Stimulated activated CD8-positive, alpha-beta memory T cell treated with anti-CD3 and anti-CD28 coated beads, Interleukin-12 subunit alpha, Interleukin-12 subunit beta, amount 100 ng/mL, for 4 hours (primary cell): ENCODE results near the gene KIAA0319L.

Source experiments
- DNase-seq: peaks from one replicate; pipeline ENCODE4 v3.0.0-alpha.2; 2020; ENCODE audit warnings: low read depth

Gene KIAA0319L

DNA sequence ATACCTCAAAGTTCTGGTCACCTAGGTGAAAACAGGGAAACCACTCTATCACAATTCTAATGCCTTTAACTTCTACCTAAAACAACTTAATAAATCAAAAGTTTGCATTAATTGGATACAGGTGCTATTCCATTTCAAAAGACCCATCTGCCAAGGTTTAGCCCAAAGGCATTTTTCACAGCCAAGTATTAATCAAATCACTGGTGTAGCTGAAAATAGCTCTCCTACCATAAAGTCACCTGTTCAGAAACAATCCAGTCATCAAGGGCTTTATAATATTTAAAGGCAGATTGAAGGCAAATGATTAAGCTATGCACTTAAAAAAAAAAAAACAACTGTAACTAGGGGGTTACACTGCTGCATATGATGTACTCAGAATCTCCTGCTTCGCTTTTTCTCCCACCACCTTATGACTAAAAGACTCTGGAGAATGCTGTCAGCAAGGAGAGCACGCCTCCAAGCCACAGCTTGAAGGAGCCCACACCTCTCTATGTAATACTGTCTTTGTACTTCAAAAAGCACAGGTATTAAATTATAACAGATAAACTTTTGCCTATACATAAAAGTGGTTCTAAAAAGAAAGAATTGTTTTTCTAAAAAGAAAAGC lies 20.5 kb downstream of the KIAA0319L start:
- no peak for DNase-seq

- no peak for DNase-seq
Observed at GRCh38 chr1:35535243-35535642, 22.0 kb downstream of the KIAA0319L start.

DNA sequence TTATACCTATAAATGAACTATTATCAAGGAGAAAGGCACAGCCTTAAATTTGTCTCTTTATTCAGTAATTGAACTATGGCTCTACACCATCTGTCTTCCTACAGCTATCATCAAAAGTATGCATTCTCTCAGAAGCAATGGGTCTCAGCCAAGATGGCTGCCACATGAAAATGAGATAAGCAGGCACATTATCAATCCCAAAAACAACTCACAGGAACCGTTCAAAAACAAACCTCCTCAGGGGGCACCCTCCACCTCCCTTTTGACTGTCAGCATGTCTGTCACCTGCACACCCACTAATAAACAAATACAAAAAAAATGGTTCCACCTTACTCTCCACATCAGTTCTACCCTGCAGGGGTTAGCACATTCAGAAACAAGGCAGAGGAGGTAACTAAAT lies 23.6 kb downstream of the KIAA0319L start:
- DNase-seq = no peak

- DNase-seq = no peak
Observed at GRCh38 chr1:35532497-35533223, 24.5 kb downstream of the KIAA0319L start.

DNA sequence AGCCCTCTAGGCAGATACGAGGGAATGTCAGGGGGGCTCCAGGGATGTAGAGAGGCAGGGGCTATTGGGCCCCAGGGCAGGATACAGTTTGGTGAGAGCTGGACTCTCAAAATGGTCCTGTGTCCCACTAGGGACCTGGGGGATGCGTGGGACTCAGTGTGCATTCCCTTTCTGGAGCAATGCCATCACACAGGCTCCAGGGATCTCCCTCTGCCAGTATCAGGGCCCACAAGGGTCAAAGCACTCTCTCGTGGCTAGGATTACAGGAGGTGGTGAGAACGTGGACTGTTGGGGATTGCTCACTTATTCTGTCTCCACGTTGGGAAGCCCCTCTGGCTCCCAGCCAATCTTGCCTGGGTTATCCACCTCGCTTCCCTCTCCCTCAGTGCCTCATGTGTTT lies 25.8 kb downstream of the KIAA0319L start:
- DNase-seq = no peak

GRCh38 chr1:35530946-35531345 lies 26.3 kb downstream of the KIAA0319L start:
- DNase-seq = no peak

GRCh38 chr1:35530168-35530567 lies 27.0 kb downstream of the KIAA0319L start:
- DNase-seq = no peak

DNA sequence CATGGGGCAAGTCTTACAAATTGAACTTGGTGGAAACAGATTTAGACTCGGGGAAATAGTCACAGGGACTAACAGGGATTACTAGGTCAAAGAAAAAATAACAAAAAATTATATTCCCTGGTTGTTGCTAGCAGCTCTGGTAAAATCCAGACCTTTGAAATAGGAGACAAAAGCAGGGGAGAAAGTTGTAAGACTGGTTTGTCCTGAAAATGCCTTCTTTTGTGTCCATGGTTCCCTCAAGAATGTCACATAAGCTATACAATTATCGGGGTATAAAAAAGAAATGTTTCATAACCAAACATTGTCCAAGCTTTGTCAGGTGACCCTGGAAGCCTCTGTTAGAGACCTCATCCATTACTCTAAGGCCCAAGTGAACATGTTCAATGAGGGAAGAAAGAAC lies 33.1 kb downstream of the KIAA0319L start:
- no peak for DNase-seq

- DNase-seq = no peak
Observed at GRCh38 chr1:35519432-35519831, 37.8 kb downstream of the KIAA0319L start.

DNA sequence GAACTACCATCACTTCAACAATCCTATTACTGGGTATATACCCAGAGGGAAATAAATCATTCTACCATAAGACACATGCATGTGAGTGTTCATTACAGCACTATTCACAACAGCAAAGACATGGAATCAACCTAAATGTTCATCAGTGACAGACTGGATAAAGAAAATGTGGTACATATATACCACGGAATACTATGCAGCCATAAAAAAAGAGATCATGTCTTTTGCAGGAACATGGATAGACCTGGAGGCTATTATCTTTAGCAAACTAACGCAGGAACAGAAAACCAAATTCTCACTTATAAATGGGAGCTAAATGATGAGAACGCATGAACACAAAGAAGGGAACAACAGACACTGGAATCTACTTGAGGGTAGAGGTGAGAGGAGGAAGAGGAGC lies 39.0 kb downstream of the KIAA0319L start:
- no peak for DNase-seq

DNA sequence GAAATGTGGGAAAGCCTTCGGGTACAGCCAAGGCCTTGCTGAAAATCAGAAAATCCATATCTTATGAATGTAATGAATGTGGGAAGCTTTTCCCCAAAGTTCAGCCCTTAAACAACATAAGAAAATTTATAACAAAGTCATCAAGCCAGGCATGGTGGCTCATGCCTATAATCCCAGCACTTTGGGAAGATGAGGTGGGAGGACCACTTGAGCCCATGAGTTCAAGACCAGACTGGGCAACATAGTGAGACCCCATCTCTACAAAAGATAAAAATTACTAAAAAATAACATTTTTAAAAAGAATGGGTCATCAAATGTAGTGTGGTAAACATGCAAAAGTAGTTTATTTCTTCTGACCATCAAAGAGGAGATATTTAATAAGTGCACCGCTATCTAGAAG lies 45.9 kb downstream of the KIAA0319L start:
- no peak for DNase-seq

DNA sequence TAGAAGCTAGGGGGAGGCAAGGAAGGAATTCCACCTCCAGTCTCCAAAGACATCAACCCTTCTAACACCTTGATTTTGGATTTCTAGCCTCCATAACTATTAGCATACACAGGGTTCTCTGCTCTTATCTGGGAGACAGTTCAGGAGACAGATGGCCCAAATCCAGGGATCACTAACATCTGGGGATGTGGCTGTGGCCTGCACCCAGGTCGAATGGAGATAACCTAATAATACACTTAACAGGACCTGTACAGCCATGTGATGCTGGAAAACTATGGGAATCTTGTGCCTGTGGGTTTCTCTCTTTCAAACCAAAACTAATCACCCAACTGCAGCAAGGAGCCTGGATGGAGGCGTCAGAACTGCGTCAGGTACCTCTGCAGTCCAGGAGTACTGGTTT lies 47.6 kb downstream of the KIAA0319L start:
- no peak for DNase-seq

GRCh38 chr1:35507947-35508346 lies 49.3 kb downstream of the KIAA0319L start:
- no peak for DNase-seq

- no peak for DNase-seq
Observed at GRCh38 chr1:35506960-35507912, 50.0 kb downstream of the KIAA0319L start.

GRCh38 chr1:35505911-35506798 lies 51.0 kb downstream of the KIAA0319L start:
- DNase-seq = no peak

- no peak for DNase-seq
Observed at GRCh38 chr1:35502242-35502641, 55.0 kb downstream of the KIAA0319L start.

- no peak for DNase-seq
Observed at GRCh38 chr1:35500439-35500838, 56.8 kb downstream of the KIAA0319L start.

GRCh38 chr1:35499652-35500176 lies 57.5 kb downstream of the KIAA0319L start:
- DNase-seq = no peak

DNA sequence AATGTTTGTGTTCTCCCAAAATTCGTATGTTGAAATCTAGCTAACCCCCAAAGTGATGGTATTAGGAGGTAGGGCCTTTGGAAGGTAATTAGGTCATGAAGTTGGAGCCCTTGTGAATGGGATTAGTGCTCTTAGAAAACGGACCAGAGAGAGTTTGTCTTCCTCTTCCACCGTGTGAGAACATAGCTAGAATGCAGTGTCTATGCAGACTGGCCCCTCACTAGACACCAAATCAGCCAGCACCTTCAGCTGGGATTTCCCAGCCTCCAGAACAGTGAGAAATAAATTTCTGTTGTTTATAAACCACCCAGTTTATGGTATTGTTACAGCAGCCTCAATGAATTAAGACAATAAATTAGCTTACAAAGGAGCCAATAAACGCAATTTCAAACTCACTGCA lies 58.0 kb downstream of the KIAA0319L start:
- no peak for DNase-seq

DNA sequence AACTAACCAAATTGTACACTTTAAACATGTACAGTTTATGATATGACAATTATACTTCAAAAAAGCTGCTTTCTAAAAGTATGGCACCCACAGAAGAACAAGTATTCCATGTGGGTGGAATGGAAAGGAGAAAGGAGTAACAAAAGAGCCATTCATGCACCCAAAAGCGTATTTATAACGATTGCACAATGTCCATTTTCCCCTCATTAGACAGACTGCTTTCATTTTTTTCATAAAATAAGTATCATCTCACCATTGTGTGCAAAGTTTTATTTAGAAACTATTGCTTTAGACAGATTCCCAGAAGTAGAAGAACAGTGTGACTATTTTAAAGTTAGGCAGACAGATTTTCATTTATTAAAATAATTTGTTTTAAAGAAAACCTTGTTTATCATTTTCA lies 59.6 kb downstream of the KIAA0319L start:
- DNase-seq = no peak

DNA sequence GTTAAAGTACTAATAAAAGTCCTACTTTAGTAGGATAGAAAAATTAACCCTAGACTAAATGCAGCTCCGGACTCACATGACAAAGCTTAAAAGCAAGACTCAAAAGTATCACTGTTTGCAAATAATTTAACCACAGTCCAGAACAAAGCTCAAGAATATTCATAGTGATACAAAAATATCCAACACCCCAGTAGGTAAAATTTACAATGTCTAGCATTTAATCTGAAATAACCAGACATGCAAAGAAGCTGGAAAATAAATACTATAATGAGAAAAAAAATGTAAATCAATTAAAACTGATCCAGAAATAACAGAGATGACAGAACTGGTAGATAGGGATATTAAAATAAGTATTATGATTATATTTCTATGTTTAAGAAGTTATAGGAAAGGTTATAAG lies 67.0 kb downstream of the KIAA0319L start:
- no peak for DNase-seq

GRCh38 chr1:35488336-35488735 lies 68.9 kb downstream of the KIAA0319L start:
- no peak for DNase-seq
